SK-N-SH treated with all-trans-retinoic acid at 6 μM for 48 hours (cell line): Measurements from ENCODE around the gene KCP.
A peak's percentile ranks its signal among the peaks of the same experiment; 100 is the strongest.

Experiments
- ATAC-seq: fragments of 200-7000 bp; cut with Tn5 transposase; 3 replicates; pipeline ENCODE4 v1.9.1; 2020; ENCODE audit warnings: mild to moderate bottlenecking, moderate library complexity
- ARNTL ChIP-seq: fragments of 450-650 bp; formaldehyde crosslinking; IDR thresholded peaks from 2 replicates; pipeline ENCODE4 v1.5.0; 2020; ENCODE audit warnings: low read depth, mild to moderate bottlenecking, moderate library complexity, borderline replicate concordance
- BACH2 ChIP-seq: fragments of 250-450 bp; sonication (Bioruptor Pico); IDR thresholded peaks from 2 replicates; pipeline ENCODE4 v1.9.0; 2021; ENCODE audit warnings: mild to moderate bottlenecking, borderline replicate concordance
- CREB5 ChIP-seq: fragments of 250-450 bp; sonication (Bioruptor Pico); IDR thresholded peaks from 2 replicates; pipeline ENCODE4 v1.5.1; 2020; ENCODE audit warnings: low read depth, mild to moderate bottlenecking, moderate library complexity
- CSDC2 ChIP-seq: fragments of 250-450 bp; sonication (Bioruptor Pico); IDR thresholded peaks from 2 replicates; pipeline ENCODE4 v1.5.0; 2020; ENCODE audit warnings: mild to moderate bottlenecking, moderate library complexity
- CSRNP3 ChIP-seq: fragments of 250-450 bp; sonication (Bioruptor Pico); IDR thresholded peaks from 2 replicates; pipeline ENCODE4 v1.5.1; 2021; ENCODE audit warnings: mild to moderate bottlenecking, moderate library complexity
- ESRRG ChIP-seq: fragments of 250-450 bp; sonication (Bioruptor Pico); IDR thresholded peaks from 2 replicates; pipeline ENCODE4 v1.6.1; 2021; ENCODE audit warnings: mild to moderate bottlenecking
- GLIS3 ChIP-seq: fragments of 250-450 bp; sonication (Bioruptor Pico); IDR thresholded peaks from 2 replicates; pipeline ENCODE4 v1.5.0; 2020; ENCODE audit warnings: mild to moderate bottlenecking, moderate library complexity
- ISL1 ChIP-seq: fragments of 250-450 bp; sonication (Bioruptor Pico); IDR thresholded peaks from 2 replicates; pipeline ENCODE4 v2.1.2; 2022; ENCODE audit warnings: mild to moderate bottlenecking, moderate library complexity
- OSR1 ChIP-seq: fragments of 250-450 bp; sonication (Bioruptor Pico); IDR thresholded peaks from 2 replicates; pipeline ENCODE4 v1.8.0; 2022; ENCODE audit warnings: moderate library complexity, mild to moderate bottlenecking, inconsistent platforms
- PATZ1 ChIP-seq: fragments of 250-450 bp; sonication (Bioruptor Pico); IDR thresholded peaks from 2 replicates; pipeline ENCODE4 v1.8.0; 2020; ENCODE audit warnings: mild to moderate bottlenecking, moderate library complexity, borderline replicate concordance
- PPARA ChIP-seq: fragments of 250-450 bp; sonication (Bioruptor Pico); IDR thresholded peaks from 2 replicates; pipeline ENCODE4 v1.5.0; 2020; ENCODE audit warnings: mild to moderate bottlenecking, borderline replicate concordance
- RARB ChIP-seq: fragments of 250-450 bp; sonication (Bioruptor Pico); IDR thresholded peaks from 2 replicates; pipeline ENCODE4 v1.8.0; 2021; ENCODE audit warnings: mild to moderate bottlenecking, moderate library complexity
- TCF4 ChIP-seq: fragments of 250-450 bp; sonication (Bioruptor Pico); IDR thresholded peaks from 2 replicates; pipeline ENCODE4 v1.8.0; 2021; ENCODE audit warnings: mild to moderate bottlenecking, moderate library complexity, borderline replicate concordance
- TOX ChIP-seq: fragments of 250-450 bp; sonication (Bioruptor Pico); IDR thresholded peaks from 2 replicates; pipeline ENCODE4 v1.8.0; 2021; ENCODE audit warnings: mild to moderate bottlenecking, moderate library complexity, borderline replicate concordance
- TSHZ2 ChIP-seq: fragments of 250-450 bp; sonication (Bioruptor Pico); IDR thresholded peaks from 2 replicates; pipeline ENCODE4 v1.5.0; 2020; ENCODE audit warnings: mild to moderate bottlenecking, moderate library complexity
- ZC3H10 ChIP-seq: fragments of 250-450 bp; sonication (Bioruptor Pico); IDR thresholded peaks from 2 replicates; pipeline ENCODE4 v1.5.1; 2021; ENCODE audit warnings: mild to moderate bottlenecking, moderate library complexity
- ZFP3 ChIP-seq: fragments of 250-450 bp; sonication (Bioruptor Pico); IDR thresholded peaks from 2 replicates; pipeline ENCODE4 v1.5.0; 2020; ENCODE audit warnings: mild to moderate bottlenecking, moderate library complexity
- ZFP30 ChIP-seq: fragments of 450-650 bp; formaldehyde crosslinking; IDR thresholded peaks from 2 replicates; pipeline ENCODE4 v1.5.0; 2022; ENCODE audit warnings: mild to moderate bottlenecking, moderate library complexity
- ZNF565 ChIP-seq: fragments of 450-650 bp; formaldehyde crosslinking; conservative IDR thresholded peaks from 2 replicates; pipeline ENCODE4 v1.5.0; 2020; ENCODE audit warnings: low read depth, mild to moderate bottlenecking, moderate library complexity
- ZNF70 ChIP-seq: fragments of 450-650 bp; formaldehyde crosslinking; IDR thresholded peaks from 2 replicates; pipeline ENCODE4 v1.5.0; 2020; ENCODE audit warnings: mild to moderate bottlenecking, moderate library complexity
- ZNF8 ChIP-seq: fragments of 450-650 bp; formaldehyde crosslinking; IDR thresholded peaks from 2 replicates; pipeline ENCODE4 v1.5.0; 2020; ENCODE audit warnings: mild to moderate bottlenecking, moderate library complexity

The KCP gene

GRCh38 chr7:128948976-128949760 lies 38.7 kb upstream of the KCP start:
- TF ChIP-seq PATZ1 (no peak), ZFP3 (CRISPR knock-in tag) (no peak), ZNF565 (no peak), ZNF8 (CRISPR knock-in tag) (no peak), ZFP30 (CRISPR knock-in tag) (no peak), BACH2 (no peak), CREB5 (no peak), RARB (CRISPR knock-in tag) (no peak), ISL1 (CRISPR knock-in tag) (no peak), CSDC2 (CRISPR knock-in tag) (no peak), ESRRG (no peak), OSR1 (CRISPR knock-in tag) (no peak), ARNTL (CRISPR knock-in tag) (no peak), ZNF70 (CRISPR knock-in tag) (no peak)

GRCh38 chr7:128948312-128948973 lies 37.9 kb upstream of the KCP start:
- no peak for TF ChIP-seq ZNF8 (CRISPR knock-in tag)
- TF ChIP-seq ZFP3 (CRISPR knock-in tag): no peak
- TF ChIP-seq OSR1 (CRISPR knock-in tag): no peak
- TF ChIP-seq GLIS3 (CRISPR knock-in tag): no peak
- TF ChIP-seq ZFP30 (CRISPR knock-in tag): no peak
- TF ChIP-seq PATZ1: no peak
- no peak for TF ChIP-seq BACH2
- TF ChIP-seq CSDC2 (CRISPR knock-in tag): no peak
- no peak for TF ChIP-seq TSHZ2
- no peak for TF ChIP-seq ZC3H10 (CRISPR knock-in tag)
- TF ChIP-seq TOX (CRISPR knock-in tag): no peak
- no peak for TF ChIP-seq ZNF70 (CRISPR knock-in tag)
- no peak for TF ChIP-seq TCF4
- no peak for TF ChIP-seq ARNTL (CRISPR knock-in tag)
- no peak for TF ChIP-seq ZNF565
- no peak for TF ChIP-seq ISL1 (CRISPR knock-in tag)
- TF ChIP-seq CSRNP3 (CRISPR knock-in tag): no peak
- ATAC-seq: peak; percentile 5

More at GRCh38 chr7:128948976-128949760, 38.7 kb upstream of the KCP start:
- ATAC-seq: no peak

- no peak for TF ChIP-seq OSR1 (CRISPR knock-in tag)
- TF ChIP-seq PPARA (CRISPR knock-in tag): no peak
- ATAC-seq: peak; percentile 5; the same call in 2 of the 3 replicates
Observed at GRCh38 chr7:128947854-128948253, 37.3 kb upstream of the KCP start.
